22Rv1 (cell line): ENCODE results near the gene URGCP.

Experiments
- H3K27ac ChIP-seq: fragments of 450-650 bp; 2 replicates; pipeline ENCODE4 v1.5.1; 2017
- CTCF ChIP-seq: fragments of 450-650 bp; IDR thresholded peaks from 2 replicates; pipeline ENCODE4 v1.5.1; 2017; ENCODE audit warnings: mild to moderate bottlenecking
- ZFX ChIP-seq: fragments of 450-650 bp; IDR thresholded peaks from 2 replicates; pipeline ENCODE4 v1.6.1; 2017; ENCODE audit warnings: antibody characterized with exemption, borderline replicate concordance

Gene URGCP

GRCh38 chr7:43891069-43891955 is 15.1 kb downstream of the URGCP start:
- H3K27ac ChIP-seq, result no peak overlapping the region
- TF ChIP-seq CTCF, result no peak
- TF ChIP-seq ZFX, result no peak

- H3K27ac ChIP-seq, result no peak overlapping the region
- TF ChIP-seq ZFX (no peak), CTCF (no peak)
Observed at GRCh38 chr7:43890468-43890867, 15.9 kb downstream of the URGCP start.

GRCh38 chr7:43888993-43889945 is 17.1 kb downstream of the URGCP start:
- TF ChIP-seq CTCF, result no peak
- TF ChIP-seq ZFX, result no peak
- H3K27ac ChIP-seq, result no peak overlapping the region

GRCh38 chr7:43884617-43885016 is 21.8 kb downstream of the URGCP start:
- TF ChIP-seq CTCF, result no peak
- no peak for TF ChIP-seq ZFX

GRCh38 chr7:43884209-43884608 is 22.2 kb downstream of the URGCP start:
- TF ChIP-seq CTCF (no peak), ZFX (no peak)
- no peak overlapping the region for H3K27ac ChIP-seq

More at GRCh38 chr7:43884617-43885016, 21.8 kb downstream of the URGCP start:
- H3K27ac ChIP-seq, result no peak overlapping the region

GRCh38 chr7:43880596-43880995 is 25.8 kb downstream of the URGCP start:
- no peak overlapping the region for H3K27ac ChIP-seq
- TF ChIP-seq CTCF (no peak), ZFX (no peak)
